ENCODE results near the gene OSBPL6. TPM values are rescaled to one million over a fixed set of nuclear protein-coding genes. Genes with fewer than 3 reads are reported as not detected.

The OSBPL6 gene
- total and polyA plus RNA-seq, 2 of the 13 experiments (the other 11 are each of a cell fraction or from before 2014, with no cell fraction given): 0.03 to 0.11 TPM

DNA sequence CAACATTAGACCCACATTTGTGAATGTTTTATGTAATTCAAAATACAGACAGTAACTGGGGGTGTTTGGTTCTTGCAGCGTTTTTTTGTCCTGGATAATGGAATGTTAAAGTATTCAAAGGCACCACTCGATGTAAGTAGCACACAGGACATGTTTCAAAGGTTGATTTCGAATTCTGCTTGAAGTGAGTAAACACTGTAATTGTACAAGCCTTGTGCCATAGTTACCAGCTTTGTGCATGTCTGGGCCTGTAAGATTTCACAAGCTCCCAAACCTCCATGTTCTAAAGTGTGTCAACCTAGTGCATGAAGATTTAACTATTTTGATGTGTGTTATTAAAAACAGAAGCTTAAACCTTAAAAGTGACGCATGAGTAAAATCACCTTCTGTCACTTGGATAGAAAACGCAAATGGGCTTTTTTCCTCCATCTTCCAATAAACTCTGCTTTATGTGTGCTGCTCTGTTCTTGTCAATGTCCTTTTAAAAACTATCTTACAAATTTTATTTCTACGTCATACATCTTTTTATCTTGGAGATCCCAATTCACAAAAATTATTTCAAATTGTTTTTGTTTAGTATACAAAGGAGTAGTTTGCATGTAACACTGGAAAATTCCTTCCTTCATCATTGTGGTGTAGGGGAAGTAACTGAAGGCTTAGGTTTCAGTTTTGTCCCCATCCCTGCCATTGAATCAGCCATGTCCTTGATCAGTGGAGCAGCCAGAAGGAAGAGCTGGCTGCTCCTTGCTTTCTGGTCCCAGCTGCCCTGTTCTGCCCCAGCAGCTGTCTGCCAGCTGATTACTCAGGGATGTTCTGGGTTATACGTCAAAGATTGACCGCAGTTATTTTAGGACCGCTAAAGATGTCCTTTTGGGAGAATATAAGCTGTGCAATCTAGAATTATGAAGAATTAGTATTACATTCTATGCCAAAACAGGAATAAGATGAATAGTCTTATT is 137.4 kb downstream of the OSBPL6 start (continued):
- TF ChIP-seq, protein P1, sequence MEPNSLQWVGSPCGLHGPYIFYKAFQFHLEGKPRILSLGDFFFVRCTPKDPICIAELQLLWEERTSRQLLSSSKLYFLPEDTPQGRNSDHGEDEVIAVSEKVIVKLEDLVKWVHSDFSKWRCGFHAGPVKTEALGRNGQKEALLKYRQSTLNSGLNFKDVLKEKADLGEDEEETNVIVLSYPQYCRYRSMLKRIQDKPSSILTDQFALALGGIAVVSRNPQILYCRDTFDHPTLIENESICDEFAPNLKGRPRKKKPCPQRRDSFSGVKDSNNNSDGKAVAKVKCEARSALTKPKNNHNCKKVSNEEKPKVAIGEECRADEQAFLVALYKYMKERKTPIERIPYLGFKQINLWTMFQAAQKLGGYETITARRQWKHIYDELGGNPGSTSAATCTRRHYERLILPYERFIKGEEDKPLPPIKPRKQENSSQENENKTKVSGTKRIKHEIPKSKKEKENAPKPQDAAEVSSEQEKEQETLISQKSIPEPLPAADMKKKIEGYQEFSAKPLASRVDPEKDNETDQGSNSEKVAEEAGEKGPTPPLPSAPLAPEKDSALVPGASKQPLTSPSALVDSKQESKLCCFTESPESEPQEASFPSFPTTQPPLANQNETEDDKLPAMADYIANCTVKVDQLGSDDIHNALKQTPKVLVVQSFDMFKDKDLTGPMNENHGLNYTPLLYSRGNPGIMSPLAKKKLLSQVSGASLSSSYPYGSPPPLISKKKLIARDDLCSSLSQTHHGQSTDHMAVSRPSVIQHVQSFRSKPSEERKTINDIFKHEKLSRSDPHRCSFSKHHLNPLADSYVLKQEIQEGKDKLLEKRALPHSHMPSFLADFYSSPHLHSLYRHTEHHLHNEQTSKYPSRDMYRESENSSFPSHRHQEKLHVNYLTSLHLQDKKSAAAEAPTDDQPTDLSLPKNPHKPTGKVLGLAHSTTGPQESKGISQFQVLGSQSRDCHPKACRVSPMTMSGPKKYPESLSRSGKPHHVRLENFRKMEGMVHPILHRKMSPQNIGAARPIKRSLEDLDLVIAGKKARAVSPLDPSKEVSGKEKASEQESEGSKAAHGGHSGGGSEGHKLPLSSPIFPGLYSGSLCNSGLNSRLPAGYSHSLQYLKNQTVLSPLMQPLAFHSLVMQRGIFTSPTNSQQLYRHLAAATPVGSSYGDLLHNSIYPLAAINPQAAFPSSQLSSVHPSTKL (CRISPR knock-in tag; IDR thresholded peaks at IDR 0.05): peak; percentile 75
- no peak for TF ChIP-seq NR1H2 (CRISPR knock-in tag; IDR thresholded peaks at IDR 0.05; ENCODE audit: borderline replicate concordance, low read depth)
- TF ChIP-seq, protein P2, sequence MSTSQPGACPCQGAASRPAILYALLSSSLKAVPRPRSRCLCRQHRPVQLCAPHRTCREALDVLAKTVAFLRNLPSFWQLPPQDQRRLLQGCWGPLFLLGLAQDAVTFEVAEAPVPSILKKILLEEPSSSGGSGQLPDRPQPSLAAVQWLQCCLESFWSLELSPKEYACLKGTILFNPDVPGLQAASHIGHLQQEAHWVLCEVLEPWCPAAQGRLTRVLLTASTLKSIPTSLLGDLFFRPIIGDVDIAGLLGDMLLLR (CRISPR knock-in tag; IDR thresholded peaks at IDR 0.05): no peak
- TF ChIP-seq IKZF1 (IDR thresholded peaks at IDR 0.05): no peak
- TF ChIP-seq ZNF350 (CRISPR knock-in tag; IDR thresholded peaks at IDR 0.05; ENCODE audit: borderline replicate concordance, low read depth): no peak
- TF ChIP-seq PCBP1 (IDR thresholded peaks at IDR 0.05; ENCODE audit: borderline replicate concordance, low read depth, low read length): no peak
- TF ChIP-seq CAMTA2 (CRISPR knock-in tag; IDR thresholded peaks at IDR 0.05; ENCODE audit: borderline replicate concordance): no peak
- no peak for TF ChIP-seq PAX8 (CRISPR knock-in tag; IDR thresholded peaks at IDR 0.05; ENCODE audit: borderline replicate concordance)
- no peak for TF ChIP-seq HDAC2 (CRISPR knock-in tag; IDR thresholded peaks at IDR 0.05)
- TF ChIP-seq, protein P3, sequence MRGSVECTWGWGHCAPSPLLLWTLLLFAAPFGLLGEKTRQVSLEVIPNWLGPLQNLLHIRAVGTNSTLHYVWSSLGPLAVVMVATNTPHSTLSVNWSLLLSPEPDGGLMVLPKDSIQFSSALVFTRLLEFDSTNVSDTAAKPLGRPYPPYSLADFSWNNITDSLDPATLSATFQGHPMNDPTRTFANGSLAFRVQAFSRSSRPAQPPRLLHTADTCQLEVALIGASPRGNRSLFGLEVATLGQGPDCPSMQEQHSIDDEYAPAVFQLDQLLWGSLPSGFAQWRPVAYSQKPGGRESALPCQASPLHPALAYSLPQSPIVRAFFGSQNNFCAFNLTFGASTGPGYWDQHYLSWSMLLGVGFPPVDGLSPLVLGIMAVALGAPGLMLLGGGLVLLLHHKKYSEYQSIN (CRISPR knock-in tag; IDR thresholded peaks at IDR 0.05; ENCODE audit: borderline replicate concordance): no peak
- no peak for TF ChIP-seq PHF21A (CRISPR knock-in tag; IDR thresholded peaks at IDR 0.05)
- TF ChIP-seq ZNF446 (CRISPR knock-in tag; IDR thresholded peaks at IDR 0.05): no peak
- TF ChIP-seq HNRNPLL (IDR thresholded peaks at IDR 0.05; ENCODE audit: low read depth, low read length, poor library complexity, severe bottlenecking): no peak
- TF ChIP-seq, protein P4, sequence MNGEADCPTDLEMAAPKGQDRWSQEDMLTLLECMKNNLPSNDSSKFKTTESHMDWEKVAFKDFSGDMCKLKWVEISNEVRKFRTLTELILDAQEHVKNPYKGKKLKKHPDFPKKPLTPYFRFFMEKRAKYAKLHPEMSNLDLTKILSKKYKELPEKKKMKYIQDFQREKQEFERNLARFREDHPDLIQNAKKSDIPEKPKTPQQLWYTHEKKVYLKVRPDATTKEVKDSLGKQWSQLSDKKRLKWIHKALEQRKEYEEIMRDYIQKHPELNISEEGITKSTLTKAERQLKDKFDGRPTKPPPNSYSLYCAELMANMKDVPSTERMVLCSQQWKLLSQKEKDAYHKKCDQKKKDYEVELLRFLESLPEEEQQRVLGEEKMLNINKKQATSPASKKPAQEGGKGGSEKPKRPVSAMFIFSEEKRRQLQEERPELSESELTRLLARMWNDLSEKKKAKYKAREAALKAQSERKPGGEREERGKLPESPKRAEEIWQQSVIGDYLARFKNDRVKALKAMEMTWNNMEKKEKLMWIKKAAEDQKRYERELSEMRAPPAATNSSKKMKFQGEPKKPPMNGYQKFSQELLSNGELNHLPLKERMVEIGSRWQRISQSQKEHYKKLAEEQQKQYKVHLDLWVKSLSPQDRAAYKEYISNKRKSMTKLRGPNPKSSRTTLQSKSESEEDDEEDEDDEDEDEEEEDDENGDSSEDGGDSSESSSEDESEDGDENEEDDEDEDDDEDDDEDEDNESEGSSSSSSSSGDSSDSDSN (CRISPR knock-in tag; IDR thresholded peaks at IDR 0.05): no peak
